Loucy (cell line): ENCODE data around the gene C2orf81.

ENCODE experiments used
- H2AFZ ChIP-seq: fragments of 200-600 bp; sonication (generic); 2 replicates; pipeline ENCODE4 v1.6.0; 2016; ENCODE audit warnings: antibody characterized with exemption, mild to moderate bottlenecking, low read length, moderate library complexity
- H3F3A ChIP-seq: fragments of 200-600 bp; 2 replicates; pipeline ENCODE4 v1.6.0; 2016; ENCODE audit warnings: antibody characterized with exemption, low read depth, mild to moderate bottlenecking
- H3K27me3 ChIP-seq: fragments of 200-600 bp; sonication (generic); 2 replicates; pipeline ENCODE4 v1.6.1; 2014; ENCODE audit warnings: low read length, mild to moderate bottlenecking; ENCODE audit not compliant: insufficient read depth, poor library complexity, severe bottlenecking
- H3K36me3 ChIP-seq: fragments of 200-600 bp; sonication (generic); 2 replicates; pipeline ENCODE4 v1.6.1; 2016; ENCODE audit warnings: low read length; ENCODE audit not compliant: insufficient read depth
- H3K4me1 ChIP-seq: fragments of 200-600 bp; sonication (generic); 2 replicates; pipeline ENCODE4 v1.5.1; 2014; ENCODE audit warnings: low read length, mild to moderate bottlenecking; ENCODE audit not compliant: insufficient read depth, poor library complexity, severe bottlenecking
- H3K4me2 ChIP-seq: fragments of 200-600 bp; sonication (generic); 2 replicates; pipeline ENCODE4 v1.6.0; 2014; ENCODE audit warnings: antibody characterized with exemption, low read length, low read depth, mild to moderate bottlenecking; ENCODE audit not compliant: poor library complexity, severe bottlenecking
- H3K4me3 ChIP-seq: fragments of 200-600 bp; sonication (generic); 2 replicates; pipeline ENCODE4 v1.5.1; 2014; ENCODE audit warnings: low read length, mild to moderate bottlenecking, mixed read lengths; ENCODE audit not compliant: poor library complexity, severe bottlenecking
- H3K79me2 ChIP-seq: fragments of 200-600 bp; sonication (generic); 2 replicates; pipeline ENCODE4 v1.6.1; 2014; ENCODE audit warnings: low read length; ENCODE audit not compliant: insufficient read depth
- H3K9ac ChIP-seq: fragments of 200-600 bp; sonication (generic); 2 replicates; pipeline ENCODE4 v1.6.0; 2014; ENCODE audit warnings: mild to moderate bottlenecking, low read depth, low read length, moderate library complexity; ENCODE audit not compliant: poor library complexity, severe bottlenecking
- H3K9me2 ChIP-seq: fragments of 200-600 bp; sonication (generic); replicated peaks from 2 replicates; pipeline ENCODE4 v1.6.1; 2016; ENCODE audit warnings: low read depth, low read length, mixed read lengths
- H3K9me3 ChIP-seq: fragments of 200-600 bp; sonication (generic); 2 replicates; pipeline ENCODE4 v1.6.1; 2014; ENCODE audit warnings: mild to moderate bottlenecking, antibody characterized with exemption, low read length, low read depth; ENCODE audit not compliant: insufficient read depth
- H4K20me1 ChIP-seq: fragments of 200-600 bp; sonication (generic); 2 replicates; pipeline ENCODE4 v1.6.0; 2014; ENCODE audit warnings: antibody characterized with exemption, low read length, mild to moderate bottlenecking; ENCODE audit not compliant: insufficient read depth, poor library complexity, severe bottlenecking
- EZH2phosphoT487 ChIP-seq: fragments of 200-600 bp; IDR thresholded peaks from 2 replicates; pipeline ENCODE4 v1.6.1; 2018; ENCODE audit warnings: antibody characterized with exemption, mild to moderate bottlenecking, moderate library complexity, borderline replicate concordance
- TF ChIP-seq, protein P1 (sequence below): fragments of 200-600 bp; sonication (generic); conservative IDR thresholded peaks from 2 replicates; pipeline ENCODE4 v1.5.1; 2014; ENCODE audit warnings: mild to moderate bottlenecking, antibody characterized with exemption, low read length

Gene C2orf81

DNA sequence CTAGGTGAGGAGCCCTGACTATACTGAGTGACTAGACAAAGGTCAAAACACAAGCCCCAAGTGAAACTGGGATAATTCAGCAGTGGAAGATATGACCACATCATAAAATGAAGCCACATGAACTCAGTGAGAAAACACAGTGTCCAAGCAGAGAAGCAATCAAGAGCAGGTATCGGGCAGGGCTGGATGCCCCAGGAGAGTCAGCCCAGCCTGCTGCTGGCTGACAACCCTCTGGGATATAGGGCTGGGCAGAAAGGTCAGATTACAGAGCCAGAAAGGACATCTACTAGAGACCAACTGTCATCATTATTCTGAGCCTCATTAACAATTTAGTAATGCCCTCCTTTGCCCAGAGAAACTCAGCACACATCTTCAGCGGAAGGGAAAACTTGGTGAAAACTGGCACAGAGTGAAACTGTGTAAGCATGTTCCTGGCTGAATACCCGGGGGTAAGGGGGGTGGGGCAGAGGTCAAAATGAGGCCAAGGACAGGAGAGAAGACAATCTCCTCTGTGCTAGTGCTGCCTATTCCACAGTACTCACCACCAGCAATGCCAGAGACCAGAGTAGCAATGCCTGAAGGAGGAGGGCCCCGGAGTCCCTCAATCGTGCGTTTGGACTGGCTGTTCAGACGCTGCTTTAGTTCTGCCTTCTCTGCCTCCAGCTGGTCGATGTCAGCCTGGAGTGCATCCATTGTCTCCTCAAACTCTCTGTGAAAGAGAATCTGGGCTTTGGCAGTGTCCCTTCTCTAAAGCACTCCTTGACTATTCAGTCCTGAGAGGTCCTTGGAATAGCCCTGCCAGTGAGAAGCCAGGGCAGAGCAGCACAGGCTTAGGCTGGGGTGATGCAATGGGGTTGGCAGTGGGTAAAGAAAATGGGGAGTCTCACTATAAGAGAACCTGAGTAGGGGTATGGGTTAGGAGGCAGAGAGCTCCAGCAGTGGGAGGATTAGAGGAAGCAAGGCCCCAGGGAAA, 56.6 kb downstream of the C2orf81 start:
- TF ChIP-seq, protein P1, sequence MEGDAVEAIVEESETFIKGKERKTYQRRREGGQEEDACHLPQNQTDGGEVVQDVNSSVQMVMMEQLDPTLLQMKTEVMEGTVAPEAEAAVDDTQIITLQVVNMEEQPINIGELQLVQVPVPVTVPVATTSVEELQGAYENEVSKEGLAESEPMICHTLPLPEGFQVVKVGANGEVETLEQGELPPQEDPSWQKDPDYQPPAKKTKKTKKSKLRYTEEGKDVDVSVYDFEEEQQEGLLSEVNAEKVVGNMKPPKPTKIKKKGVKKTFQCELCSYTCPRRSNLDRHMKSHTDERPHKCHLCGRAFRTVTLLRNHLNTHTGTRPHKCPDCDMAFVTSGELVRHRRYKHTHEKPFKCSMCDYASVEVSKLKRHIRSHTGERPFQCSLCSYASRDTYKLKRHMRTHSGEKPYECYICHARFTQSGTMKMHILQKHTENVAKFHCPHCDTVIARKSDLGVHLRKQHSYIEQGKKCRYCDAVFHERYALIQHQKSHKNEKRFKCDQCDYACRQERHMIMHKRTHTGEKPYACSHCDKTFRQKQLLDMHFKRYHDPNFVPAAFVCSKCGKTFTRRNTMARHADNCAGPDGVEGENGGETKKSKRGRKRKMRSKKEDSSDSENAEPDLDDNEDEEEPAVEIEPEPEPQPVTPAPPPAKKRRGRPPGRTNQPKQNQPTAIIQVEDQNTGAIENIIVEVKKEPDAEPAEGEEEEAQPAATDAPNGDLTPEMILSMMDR, result no peak
- no peak for TF ChIP-seq EZH2phosphoT487
- Histone ChIP-seq H3K9me3 (no peaks in the 10 kb centered on the region), H3K36me3 (peaks cover 94% of the 10 kb centered on the region; the same call in 1 of the 2 replicates)

More for the DNA sequence above, 56.6 kb downstream of the C2orf81 start:
- Histone ChIP-seq H3F3A (no peaks in the 10 kb centered on the region), H3K9ac (no peak overlapping the region), H3K79me2 (no peaks in the 10 kb centered on the region), H3K27me3 (no peaks in the 10 kb centered on the region), H3K4me2 (no peak overlapping the region), H3K9me2 (no peaks in the 10 kb centered on the region), H3K4me1 (no peaks in the 10 kb centered on the region), H3K4me3 (no peak overlapping the region), H4K20me1 (no peaks in the 10 kb centered on the region), H2AFZ (no peak overlapping the region)
